NCI-H526 (cell line): Measurements from ENCODE around the gene LYSMD2.
A peak's percentile ranks its signal among the peaks of the same experiment; 100 is the strongest.

Source experiments
- DNase-seq, 2 experiments: peaks; one replicate each; lab custom pipeline; 2025; lab: John Stamatoyannopoulos, UW

Gene LYSMD2

GRCh38 chr15:51751697-51752683, 14.5 kb upstream of the LYSMD2 start:
- peak; percentile 29 to 75 for DNase-seq

- DNase-seq = peak; percentile 72 to 91
These were observed 13.6 kb upstream of the LYSMD2 start, which contains the start of gene TMOD2 for GRCh38 chr15:51750792-51751696. TMOD2 (plus strand) TSS chr15:51751597; CDS start chr15:51766442, 14,845 bp downstream.

- peak; percentile 45 to 54 for DNase-seq
These were observed 12.7 kb upstream of the LYSMD2 start for GRCh38 chr15:51750186-51750585.

GRCh38 chr15:51749307-51749706, 11.9 kb upstream of the LYSMD2 start:
- DNase-seq = no peak

- DNase-seq = no peak
These were observed 1.7 kb upstream of the LYSMD2 start for GRCh38 chr15:51739061-51739712.

- DNase-seq = no peak
These were observed 1.1 kb upstream of the LYSMD2 start for GRCh38 chr15:51738553-51738952.

GRCh38 chr15:51736751-51737521, 519 bp downstream of the LYSMD2 start:
- peak; percentile 52 to 81 for DNase-seq

- peak in 1 of 2 experiments; percentile 40 for DNase-seq
These were observed 1.4 kb downstream of the LYSMD2 start for GRCh38 chr15:51736069-51736468.

- DNase-seq = peak in 1 of 2 experiments; percentile 21
These were observed 2.0 kb downstream of the LYSMD2 start for GRCh38 chr15:51735228-51736010.

GRCh38 chr15:51732646-51733045, 4.8 kb downstream of the LYSMD2 start:
- DNase-seq = peak in 1 of 2 experiments; percentile 10

- DNase-seq = peak; percentile 27 to 81
These were observed 5.7 kb downstream of the LYSMD2 start for GRCh38 chr15:51731549-51732267.

GRCh38 chr15:51727141-51727897, 10.1 kb downstream of the LYSMD2 start:
- no peak for DNase-seq

GRCh38 chr15:51726302-51727073, 11.0 kb downstream of the LYSMD2 start:
- peak; percentile 76 to 88 for DNase-seq

- no peak for DNase-seq
These were observed 12.8 kb downstream of the LYSMD2 start for GRCh38 chr15:51724673-51725072.

- DNase-seq = no peak
These were observed 13.3 kb downstream of the LYSMD2 start for GRCh38 chr15:51724199-51724598.

- DNase-seq = no peak
These were observed 16.1 kb downstream of the LYSMD2 start for GRCh38 chr15:51721199-51721960.
